SK-N-SH treated with all-trans-retinoic acid at 6 μM for 48 hours (cell line): Measurements from ENCODE around the gene ORC5.
"Not testable (repeated sequence)": the region's sequence is repeated elsewhere in the genome, so short reads cannot be mapped to it uniquely, and the experiment has no call there.

Source experiments
- ATAC-seq: fragments of 200-7000 bp; cut with Tn5 transposase; 3 replicates; pipeline ENCODE4 v1.9.1; 2020; ENCODE audit warnings: mild to moderate bottlenecking, moderate library complexity
- ARNTL ChIP-seq: fragments of 450-650 bp; formaldehyde crosslinking; IDR thresholded peaks from 2 replicates; pipeline ENCODE4 v1.5.0; 2020; ENCODE audit warnings: low read depth, mild to moderate bottlenecking, moderate library complexity, borderline replicate concordance
- BACH2 ChIP-seq: fragments of 250-450 bp; sonication (Bioruptor Pico); IDR thresholded peaks from 2 replicates; pipeline ENCODE4 v1.9.0; 2021; ENCODE audit warnings: mild to moderate bottlenecking, borderline replicate concordance
- CSDC2 ChIP-seq: fragments of 250-450 bp; sonication (Bioruptor Pico); IDR thresholded peaks from 2 replicates; pipeline ENCODE4 v1.5.0; 2020; ENCODE audit warnings: mild to moderate bottlenecking, moderate library complexity
- CSRNP3 ChIP-seq: fragments of 250-450 bp; sonication (Bioruptor Pico); IDR thresholded peaks from 2 replicates; pipeline ENCODE4 v1.5.1; 2021; ENCODE audit warnings: mild to moderate bottlenecking, moderate library complexity
- ESRRG ChIP-seq: fragments of 250-450 bp; sonication (Bioruptor Pico); IDR thresholded peaks from 2 replicates; pipeline ENCODE4 v1.6.1; 2021; ENCODE audit warnings: mild to moderate bottlenecking
- GLIS3 ChIP-seq: fragments of 250-450 bp; sonication (Bioruptor Pico); IDR thresholded peaks from 2 replicates; pipeline ENCODE4 v1.5.0; 2020; ENCODE audit warnings: mild to moderate bottlenecking, moderate library complexity
- ISL1 ChIP-seq: fragments of 250-450 bp; sonication (Bioruptor Pico); IDR thresholded peaks from 2 replicates; pipeline ENCODE4 v2.1.2; 2022; ENCODE audit warnings: mild to moderate bottlenecking, moderate library complexity
- PPARA ChIP-seq: fragments of 250-450 bp; sonication (Bioruptor Pico); IDR thresholded peaks from 2 replicates; pipeline ENCODE4 v1.5.0; 2020; ENCODE audit warnings: mild to moderate bottlenecking, borderline replicate concordance
- RARB ChIP-seq: fragments of 250-450 bp; sonication (Bioruptor Pico); IDR thresholded peaks from 2 replicates; pipeline ENCODE4 v1.8.0; 2021; ENCODE audit warnings: mild to moderate bottlenecking, moderate library complexity
- TOX ChIP-seq: fragments of 250-450 bp; sonication (Bioruptor Pico); IDR thresholded peaks from 2 replicates; pipeline ENCODE4 v1.8.0; 2021; ENCODE audit warnings: mild to moderate bottlenecking, moderate library complexity, borderline replicate concordance
- TSHZ2 ChIP-seq: fragments of 250-450 bp; sonication (Bioruptor Pico); IDR thresholded peaks from 2 replicates; pipeline ENCODE4 v1.5.0; 2020; ENCODE audit warnings: mild to moderate bottlenecking, moderate library complexity
- ZFP30 ChIP-seq: fragments of 450-650 bp; formaldehyde crosslinking; IDR thresholded peaks from 2 replicates; pipeline ENCODE4 v1.5.0; 2022; ENCODE audit warnings: mild to moderate bottlenecking, moderate library complexity
- ZNF565 ChIP-seq: fragments of 450-650 bp; formaldehyde crosslinking; conservative IDR thresholded peaks from 2 replicates; pipeline ENCODE4 v1.5.0; 2020; ENCODE audit warnings: low read depth, mild to moderate bottlenecking, moderate library complexity
- ZNF70 ChIP-seq: fragments of 450-650 bp; formaldehyde crosslinking; IDR thresholded peaks from 2 replicates; pipeline ENCODE4 v1.5.0; 2020; ENCODE audit warnings: mild to moderate bottlenecking, moderate library complexity
- ZNF8 ChIP-seq: fragments of 450-650 bp; formaldehyde crosslinking; IDR thresholded peaks from 2 replicates; pipeline ENCODE4 v1.5.0; 2020; ENCODE audit warnings: mild to moderate bottlenecking, moderate library complexity
- TF ChIP-seq, protein P1 (sequence below): fragments of 250-450 bp; sonication (Bioruptor Pico); IDR thresholded peaks from 2 replicates; pipeline ENCODE4 v1.8.0; 2020; ENCODE audit warnings: mild to moderate bottlenecking, moderate library complexity, borderline replicate concordance

Gene ORC5

GRCh38 chr7:104242638-104243037 lies 34.8 kb upstream of the ORC5 start:
- no peak for ATAC-seq
- TF ChIP-seq, protein P1, sequence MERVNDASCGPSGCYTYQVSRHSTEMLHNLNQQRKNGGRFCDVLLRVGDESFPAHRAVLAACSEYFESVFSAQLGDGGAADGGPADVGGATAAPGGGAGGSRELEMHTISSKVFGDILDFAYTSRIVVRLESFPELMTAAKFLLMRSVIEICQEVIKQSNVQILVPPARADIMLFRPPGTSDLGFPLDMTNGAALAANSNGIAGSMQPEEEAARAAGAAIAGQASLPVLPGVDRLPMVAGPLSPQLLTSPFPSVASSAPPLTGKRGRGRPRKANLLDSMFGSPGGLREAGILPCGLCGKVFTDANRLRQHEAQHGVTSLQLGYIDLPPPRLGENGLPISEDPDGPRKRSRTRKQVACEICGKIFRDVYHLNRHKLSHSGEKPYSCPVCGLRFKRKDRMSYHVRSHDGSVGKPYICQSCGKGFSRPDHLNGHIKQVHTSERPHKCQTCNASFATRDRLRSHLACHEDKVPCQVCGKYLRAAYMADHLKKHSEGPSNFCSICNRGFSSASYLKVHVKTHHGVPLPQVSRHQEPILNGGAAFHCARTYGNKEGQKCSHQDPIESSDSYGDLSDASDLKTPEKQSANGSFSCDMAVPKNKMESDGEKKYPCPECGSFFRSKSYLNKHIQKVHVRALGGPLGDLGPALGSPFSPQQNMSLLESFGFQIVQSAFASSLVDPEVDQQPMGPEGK (CRISPR knock-in tag) = no peak
- TF ChIP-seq CSRNP3 = no peak
- no peak for TF ChIP-seq ISL1
- no peak for TF ChIP-seq RARB (CRISPR knock-in tag)
- TF ChIP-seq TOX = no peak

- TF ChIP-seq ZNF70 (CRISPR knock-in tag) = no peak
- no peak for TF ChIP-seq ZNF8 (CRISPR knock-in tag)
- TF ChIP-seq PPARA (CRISPR knock-in tag) = no peak
- no peak for TF ChIP-seq CSDC2 (CRISPR knock-in tag)
- TF ChIP-seq, protein P1 (CRISPR knock-in tag) = no peak
- ATAC-seq = no peak
These were observed 33.9 kb upstream of the ORC5 start for GRCh38 chr7:104241538-104242209.

- ATAC-seq = 0 out of 3 replicates have a peak, but pooled peaks have one; percentile 28
- TF ChIP-seq ARNTL (CRISPR knock-in tag) = no peak
These were observed 33.3 kb upstream of the ORC5 start for GRCh38 chr7:104241135-104241534.

DNA sequence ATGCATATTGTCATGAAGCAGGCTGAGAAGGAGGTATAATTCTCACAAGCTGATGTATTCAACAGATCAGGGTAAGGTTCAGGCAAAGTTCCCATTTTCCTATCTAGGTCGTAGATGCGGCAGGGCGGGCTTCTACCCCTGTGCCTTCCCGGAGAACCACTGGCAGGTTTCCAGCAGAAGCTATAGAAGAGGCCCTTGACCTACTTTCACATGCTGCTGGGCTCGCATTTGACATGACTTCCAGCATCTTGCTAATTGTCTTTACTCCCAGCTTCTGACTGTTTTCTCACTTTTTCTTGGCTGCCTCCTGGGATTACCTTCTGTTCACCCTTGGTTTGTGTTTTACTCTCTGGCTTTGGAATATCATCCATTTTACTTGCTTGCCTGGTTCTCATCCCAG lies 32.6 kb upstream of the ORC5 start:
- no peak for TF ChIP-seq ZFP30
- TF ChIP-seq ESRRG (CRISPR knock-in tag) = no peak
- no peak for TF ChIP-seq TSHZ2 (CRISPR knock-in tag)
- TF ChIP-seq ZNF565 (CRISPR knock-in tag) = no peak
- no peak for TF ChIP-seq CSRNP3
- TF ChIP-seq ISL1 = no peak
- TF ChIP-seq, protein P1 (CRISPR knock-in tag) = no peak
- TF ChIP-seq ZNF8 (CRISPR knock-in tag) = no peak
- no peak for TF ChIP-seq GLIS3 (CRISPR knock-in tag)
- no peak for TF ChIP-seq ZNF70 (CRISPR knock-in tag)
- no peak for TF ChIP-seq CSDC2 (CRISPR knock-in tag)
- no peak for TF ChIP-seq BACH2 (CRISPR knock-in tag)
- no peak for TF ChIP-seq TOX
- TF ChIP-seq, all 23 proteins: peak for 0
- ATAC-seq = no peak

DNA sequence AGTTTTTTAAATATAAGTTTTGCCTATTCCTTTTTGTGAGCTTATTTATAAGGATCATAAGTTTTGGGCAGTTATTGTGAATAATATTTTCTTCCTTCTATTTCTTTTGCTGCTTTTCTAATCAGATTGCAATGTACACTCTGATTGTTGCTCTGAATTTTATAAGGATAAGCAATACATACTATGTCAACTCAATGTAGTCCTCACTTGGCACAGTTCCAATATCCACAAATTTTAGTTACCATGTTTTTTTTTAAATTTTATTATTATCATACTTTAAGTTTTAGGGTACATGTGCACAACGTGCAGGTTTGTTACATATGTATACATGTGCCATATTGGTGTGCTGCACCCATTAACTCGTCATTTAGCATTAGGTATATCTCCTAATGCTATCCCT lies 27.2 kb upstream of the ORC5 start:
- ATAC-seq = not testable (repeated sequence)
